ENCODE measurements around the gene TRIO. TPM values are rescaled to one million over a fixed set of nuclear protein-coding genes. Genes with fewer than 3 reads are reported as not detected.

The TRIO gene
- total and polyA plus RNA-seq, 2 of the 8 experiments (the other 6 are each of a cell fraction or from before 2014, with no cell fraction given): 35.1 to 69.1 TPM

DNA sequence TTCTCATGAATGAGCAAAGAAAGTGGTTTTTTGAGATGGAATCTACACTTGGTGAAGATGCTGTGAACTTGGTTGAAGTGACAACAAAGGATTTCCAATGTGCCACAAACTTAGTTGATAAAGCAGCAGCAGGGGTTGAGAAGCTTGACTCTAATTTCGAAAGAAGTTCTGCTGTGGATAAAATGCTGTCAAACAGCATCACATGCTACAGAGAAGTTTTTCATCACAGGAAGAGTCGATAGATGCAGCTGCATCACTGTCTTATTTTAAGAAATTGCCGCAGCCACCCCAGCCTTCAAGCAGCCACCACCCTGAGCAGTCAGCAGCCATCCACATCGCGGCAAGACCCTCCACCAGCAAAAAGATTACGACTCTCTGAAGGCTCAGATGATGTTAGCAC lies 78.6 kb downstream of the TRIO start:
- no peaks in the 10 kb centered on the region for H3K27me3 ChIP-seq (replicated peaks in 1 of 4; ENCODE audit: control insufficient read depth in 3 of 4, extremely low read depth in 1 of 4, insufficient read depth in 3 of 4, low read length in 3 of 4)
- peaks cover 4 to 19% of the 10 kb centered on the region in 2 experiments for H4K20me1 ChIP-seq (replicated peaks in 1 of 2; ENCODE audit: control insufficient read depth in 1 of 2, insufficient read depth in 2 of 2, low read length in 2 of 2)
- peaks cover 13% of the 10 kb centered on the region for H3K79me1 ChIP-seq (ENCODE audit: low read depth, low read length)
- no peak for DNase-seq (ENCODE audit: low read depth in 1 of 2, low spot score in 2 of 2)
- H2BK20ac ChIP-seq (ENCODE audit: low read length): no peak overlapping the region
- H3K23me2 ChIP-seq (ENCODE audit: low read depth, low read length): no peaks in the 10 kb centered on the region
- 94% methylated on average over 6 of the region's 6 CpGs; no CpG with 5 or more reads in 1 of the 2 experiments for WGBS, 2 experiments (ENCODE audit: extremely low coverage in 1 of 2, insufficient coverage in 1 of 2, insufficient read length in 1 of 2, insufficient replicate concordance in 2 of 2, low coverage in 1 of 2, low lambda C conversion rate in 2 of 2, missing lambda C conversion rate in 1 of 2)
- H3K4me3 ChIP-seq (ENCODE audit: extremely low read depth in 1 of 4, insufficient read depth in 2 of 4, low read depth in 3 of 4, low read length in 4 of 4): no peak overlapping the region
- H3K4me2 ChIP-seq (ENCODE audit: insufficient read depth in 1 of 2, low read depth in 2 of 2, low read length in 2 of 2): no peak overlapping the region
- no peak overlapping the region for H3K14ac ChIP-seq (ENCODE audit: insufficient read length)
- ChIA-PET CTCF (ENCODE audit: partially characterized antibody) (interaction anchor here (1.4 kb wide), 1 partner anchor 11 kb away, joined by 3 read pairs; no protein-coding TSS in a partner anchor), POLR2A (ENCODE audit: partially characterized antibody) (interaction anchor here (0.6 to 1.4 kb wide), 2 partner anchors 11 to 13 kb away, joined by 3 read pairs; no protein-coding TSS in a partner anchor)
- H3K56ac ChIP-seq (replicated peaks; ENCODE audit: insufficient read length, low read depth, low read length): no peak overlapping the region
- H4K91ac ChIP-seq (replicated peaks; ENCODE audit: insufficient read length, low read length): no peak overlapping the region
- peaks cover 3 to 97% of the 10 kb centered on the region in 2 experiments for H3K79me2 ChIP-seq (ENCODE audit: control insufficient read depth in 1 of 2, insufficient read depth in 2 of 2, low read length in 2 of 2)
- no peak overlapping the region for H3K23ac ChIP-seq (ENCODE audit: insufficient read length)
- H3K9me3 ChIP-seq (ENCODE audit: insufficient read depth in 2 of 2, low read depth in 1 of 2, low read length in 1 of 2): no peaks in the 10 kb centered on the region
- no peaks in the 10 kb centered on the region; a peak in 1 of 8 replicates for H3K36me3 ChIP-seq (ENCODE audit: control insufficient read depth in 2 of 4, insufficient read depth in 4 of 4, low read length in 3 of 4)
- H2BK12ac ChIP-seq (ENCODE audit: low read depth, low read length): no peak overlapping the region
- no peak overlapping the region for H3K9ac ChIP-seq (replicated peaks in 1 of 4; ENCODE audit: extremely low read depth in 1 of 4, low read depth in 3 of 4, low read length in 3 of 4)
- H3K4me1 ChIP-seq (replicated peaks in 1 of 4; ENCODE audit: control insufficient read depth in 3 of 4, insufficient read depth in 4 of 4, low read length in 3 of 4): peaks cover 2 to 20% (median 18%) of the 10 kb centered on the region in 4 experiments
- no peak for FAIRE-seq
- H4K5ac ChIP-seq (ENCODE audit: insufficient read length, low read depth, low read length): no peak overlapping the region
- no peak overlapping the region for H4K8ac ChIP-seq (ENCODE audit: extremely low read depth, insufficient read depth, low read length)
- no peak overlapping the region for H3K27ac ChIP-seq (ENCODE audit: low read depth, low read length)
- no peak overlapping the region for H3K18ac ChIP-seq (ENCODE audit: extremely low read depth, low read length)
- H2BK120ac ChIP-seq (replicated peaks; ENCODE audit: low read depth, low read length): no peak overlapping the region
- no peak overlapping the region for H3K4ac ChIP-seq (replicated peaks; ENCODE audit: insufficient read length, low read depth, low read length)
- H2BK15ac ChIP-seq (ENCODE audit: low read length): no peak overlapping the region
- H2AK5ac ChIP-seq (ENCODE audit: low read depth, low read length): no peak overlapping the region
- H2BK5ac ChIP-seq (ENCODE audit: low read depth, low read length): no peak overlapping the region
- no peak overlapping the region for H2AFZ ChIP-seq (ENCODE audit: low read length)
- TF ChIP-seq SP2 (IDR thresholded peaks at IDR 0.05; ENCODE audit: low read length) (no peak), RBBP5 (IDR thresholded peaks at IDR 0.05; ENCODE audit: borderline replicate concordance, low read depth, low read length) (no peak), JUN (IDR thresholded peaks at IDR 0.05; ENCODE audit: low read depth, low read length) (no peak), TEAD4 (IDR thresholded peaks at IDR 0.05; ENCODE audit: low read depth, low read length) (no peak), TCF12 (IDR thresholded peaks at IDR 0.05; ENCODE audit: low read depth, low read length) (no peak)
